Measurements from ENCODE around the gene ELL2. TPM values are rescaled to one million over a fixed set of nuclear protein-coding genes. Genes with fewer than 3 reads are reported as not detected.

ELL2 gene
- 10 to 100 TPM; 67.5 to 79.6 TPM for total RNA-seq
- polyA plus RNA-seq: 10 to 100 TPM; 12.3 to 30.6 TPM
- long read RNA-seq, donor 1, full-length matches to known transcripts: 3 of 3 reads
- long read RNA-seq, donor 1, partial matches to known transcripts: 0 of 3 reads
- long read RNA-seq, donor 1, other reads (novel, unspliced or antisense): 0 of 3 reads
- long read RNA-seq, donor 2, partial matches to known transcripts: 0 of 1 reads
- long read RNA-seq, donor 2, other reads (novel, unspliced or antisense): 0 of 1 reads
- long read RNA-seq, donor 3: 0 reads
- long read RNA-seq, donor 4: 0 reads
- long read RNA-seq, donor 5, full-length matches to known transcripts: 1 of 8 reads
- long read RNA-seq, donor 5, partial matches to known transcripts: 7 of 8 reads
- long read RNA-seq, donor 5, other reads (novel, unspliced or antisense): 0 of 8 reads

DNA sequence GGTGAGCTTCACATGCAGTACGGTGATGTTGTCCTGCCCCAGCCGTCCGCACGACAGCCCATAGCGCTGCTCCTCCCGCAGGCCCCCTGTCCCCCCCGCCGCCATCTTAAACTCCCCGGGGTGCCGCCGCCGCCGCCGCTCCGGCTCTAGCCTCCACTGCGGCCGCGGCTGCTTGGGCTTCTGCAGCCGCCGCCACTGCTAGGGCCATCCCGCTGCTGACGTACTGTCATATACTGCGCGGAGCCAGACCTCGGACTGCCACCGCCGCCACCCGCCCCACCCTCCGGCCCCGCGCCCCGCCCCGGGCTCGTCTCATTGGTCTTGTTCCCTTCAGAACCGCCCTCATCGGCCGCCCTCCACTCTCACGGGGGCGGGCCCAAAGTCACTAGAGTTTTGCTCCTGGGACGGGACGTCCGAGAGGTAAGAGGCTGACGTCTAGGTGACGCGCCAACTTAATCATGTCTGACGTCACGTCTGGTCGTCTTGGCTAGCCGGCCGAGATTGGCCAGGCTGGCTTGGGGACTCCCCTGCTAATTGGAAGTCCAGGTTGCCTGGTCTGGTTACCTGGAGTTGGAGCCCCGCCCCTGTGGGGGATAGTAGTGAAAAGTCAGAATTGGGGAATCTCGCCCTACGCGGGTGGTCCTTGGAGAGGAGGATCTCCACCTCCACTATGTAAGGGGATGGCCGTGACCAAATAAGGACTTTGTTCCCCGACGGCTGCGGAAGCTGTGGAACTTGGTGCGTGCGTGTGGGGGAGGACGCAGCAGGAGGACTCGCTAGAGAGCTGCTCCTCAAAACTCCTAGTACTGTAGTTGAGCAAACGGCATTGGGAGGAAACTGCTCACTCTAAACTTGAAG is at the start of gene ELL2:
Gene ELL2 (minus strand): TSS at position 235 of the 858 bp plus-strand sequence. CDS start 130 bp downstream, at position 105.
- TF ChIP-seq, protein P1, sequence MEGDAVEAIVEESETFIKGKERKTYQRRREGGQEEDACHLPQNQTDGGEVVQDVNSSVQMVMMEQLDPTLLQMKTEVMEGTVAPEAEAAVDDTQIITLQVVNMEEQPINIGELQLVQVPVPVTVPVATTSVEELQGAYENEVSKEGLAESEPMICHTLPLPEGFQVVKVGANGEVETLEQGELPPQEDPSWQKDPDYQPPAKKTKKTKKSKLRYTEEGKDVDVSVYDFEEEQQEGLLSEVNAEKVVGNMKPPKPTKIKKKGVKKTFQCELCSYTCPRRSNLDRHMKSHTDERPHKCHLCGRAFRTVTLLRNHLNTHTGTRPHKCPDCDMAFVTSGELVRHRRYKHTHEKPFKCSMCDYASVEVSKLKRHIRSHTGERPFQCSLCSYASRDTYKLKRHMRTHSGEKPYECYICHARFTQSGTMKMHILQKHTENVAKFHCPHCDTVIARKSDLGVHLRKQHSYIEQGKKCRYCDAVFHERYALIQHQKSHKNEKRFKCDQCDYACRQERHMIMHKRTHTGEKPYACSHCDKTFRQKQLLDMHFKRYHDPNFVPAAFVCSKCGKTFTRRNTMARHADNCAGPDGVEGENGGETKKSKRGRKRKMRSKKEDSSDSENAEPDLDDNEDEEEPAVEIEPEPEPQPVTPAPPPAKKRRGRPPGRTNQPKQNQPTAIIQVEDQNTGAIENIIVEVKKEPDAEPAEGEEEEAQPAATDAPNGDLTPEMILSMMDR (IDR thresholded peaks at IDR 0.05; ENCODE audit: control extremely low read depth, extremely low read depth): no peak
- Histone ChIP-seq H3K4me3 (peak within 1 kb of the TSS; percentile 55), H3K4me1 (ENCODE audit: control insufficient read depth in 5 of 5, insufficient read depth in 5 of 5, low read length in 5 of 5) (peaks cover 0 to 22% (median 7%) of the 10 kb centered on the region in 5 donors), H3K27ac (ENCODE audit: low read depth in 1 of 2, low read length in 1 of 2) (peak within 1 kb of the TSS; percentile 98 to 99), H3K9me3 (ENCODE audit: control insufficient read depth in 4 of 4, insufficient read depth in 3 of 4, low read length in 3 of 4) (no peaks in the 10 kb centered on the region), H3K9ac (ENCODE audit: insufficient read depth in 1 of 2, low read length in 2 of 2) (peak within 1 kb of the TSS; percentile 50 to 79), H3K27me3 (ENCODE audit: control insufficient read depth in 3 of 3, insufficient read depth in 3 of 3, low read length in 2 of 3) (peaks cover 0 to 2% (median 0%) of the 10 kb centered on the region in 3 donors), H3K36me3 (ENCODE audit: control insufficient read depth in 4 of 4, insufficient read depth in 4 of 4, low read length in 4 of 4) (no peaks in the 10 kb centered on the region)
- ATAC-seq (ENCODE audit: insufficient read depth, low FRiP score): peak; percentile 94
- DNase-seq: peak; percentile 95 to 96 (median 96)
- WGBS, 2 donors: 0 to 1% methylated on average over 55 to 63 of the region's 63 CpGs

DNA sequence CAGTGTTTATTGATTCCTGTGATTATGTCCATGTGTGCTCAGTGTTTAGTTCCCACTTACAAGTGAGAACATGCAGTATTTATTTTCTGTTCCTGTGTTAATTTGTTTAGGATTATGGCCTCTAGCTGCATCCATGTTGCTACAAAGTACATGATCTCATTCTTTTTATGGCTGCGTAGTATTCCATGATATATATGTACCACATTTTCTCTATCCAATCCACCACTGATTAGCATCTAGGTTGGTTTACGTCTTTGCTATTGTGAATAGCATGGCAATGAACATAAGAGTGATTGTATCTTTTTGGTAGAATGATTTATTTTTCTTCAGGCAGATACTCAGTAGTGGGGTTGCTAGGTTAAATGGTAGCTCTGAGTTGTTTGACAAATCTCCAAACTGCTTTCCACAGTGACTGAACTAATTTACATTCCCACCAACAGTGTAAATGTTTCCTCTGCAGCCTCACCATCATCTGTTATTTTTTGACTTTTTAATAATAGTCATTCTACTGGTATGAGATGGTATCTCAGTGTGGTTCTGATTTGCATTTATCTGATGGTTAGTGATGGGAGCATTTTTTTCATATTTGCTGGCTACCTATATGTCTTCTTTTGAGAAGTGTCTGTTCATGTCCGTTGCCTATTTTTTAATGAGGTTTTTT is 47.5 kb upstream of the ELL2 start:
- Histone ChIP-seq H3K4me1 (ENCODE audit: control insufficient read depth in 5 of 5, insufficient read depth in 5 of 5, low read length in 5 of 5) (no peaks in the 10 kb centered on the region), H3K9ac (ENCODE audit: insufficient read depth in 1 of 2, low read length in 2 of 2) (no peak overlapping the region), H3K9me3 (ENCODE audit: control insufficient read depth in 4 of 4, insufficient read depth in 3 of 4, low read length in 3 of 4) (no peaks in the 10 kb centered on the region), H3K27ac (ENCODE audit: low read depth in 1 of 2, low read length in 1 of 2) (no peak overlapping the region), H3K4me3 (no peak overlapping the region), H3K36me3 (ENCODE audit: control insufficient read depth in 4 of 4, insufficient read depth in 4 of 4, low read length in 4 of 4) (no peaks in the 10 kb centered on the region), H3K27me3 (ENCODE audit: control insufficient read depth in 3 of 3, insufficient read depth in 3 of 3, low read length in 2 of 3) (no peaks in the 10 kb centered on the region)
- TF ChIP-seq, protein P1 (IDR thresholded peaks at IDR 0.05; ENCODE audit: control extremely low read depth, extremely low read depth): no peak
- 95 to 96% methylated on average over 3 of the region's 3 CpGs for WGBS, 2 donors
- DNase-seq (no peak), ATAC-seq (ENCODE audit: insufficient read depth, low FRiP score) (no peak)

DNA sequence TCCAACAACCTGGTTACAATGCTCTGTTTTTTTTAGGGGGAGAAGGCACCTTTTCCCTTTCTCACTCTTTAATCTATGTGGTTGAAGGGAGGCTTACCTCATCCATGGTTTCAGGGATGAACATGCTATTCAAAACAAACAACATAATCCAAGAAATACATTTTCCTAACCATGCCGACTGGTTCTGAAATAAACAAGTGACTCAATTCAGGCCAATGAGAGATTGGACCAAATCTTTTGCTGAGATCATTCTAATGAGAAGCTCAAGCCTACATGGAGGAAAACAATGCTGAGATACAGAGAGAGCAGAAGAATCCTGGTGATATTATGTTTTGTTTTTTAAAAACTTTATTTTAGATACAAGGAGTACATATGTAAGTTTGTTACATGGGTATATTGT is 46.8 kb upstream of the ELL2 start:
- Histone ChIP-seq H3K27ac (ENCODE audit: low read depth in 1 of 2, low read length in 1 of 2) (no peak overlapping the region), H3K4me3 (no peak overlapping the region), H3K27me3 (ENCODE audit: control insufficient read depth in 3 of 3, insufficient read depth in 3 of 3, low read length in 2 of 3) (no peaks in the 10 kb centered on the region), H3K36me3 (ENCODE audit: control insufficient read depth in 4 of 4, insufficient read depth in 4 of 4, low read length in 4 of 4) (no peaks in the 10 kb centered on the region), H3K9me3 (ENCODE audit: control insufficient read depth in 4 of 4, insufficient read depth in 3 of 4, low read length in 3 of 4) (no peaks in the 10 kb centered on the region), H3K4me1 (ENCODE audit: control insufficient read depth in 5 of 5, insufficient read depth in 5 of 5, low read length in 5 of 5) (no peaks in the 10 kb centered on the region), H3K9ac (ENCODE audit: insufficient read depth in 1 of 2, low read length in 2 of 2) (no peak overlapping the region)
- WGBS, 2 donors: 96 to 100% methylated on average over 1 of the region's 1 CpG
- TF ChIP-seq, protein P1 (IDR thresholded peaks at IDR 0.05; ENCODE audit: control extremely low read depth, extremely low read depth): no peak
- DNase-seq: no peak
- no peak for ATAC-seq (ENCODE audit: insufficient read depth, low FRiP score)
